HCT116 (cell line): ENCODE measurements around the gene PRMT7. TPM values are rescaled to one million over a fixed set of nuclear protein-coding genes. Genes with fewer than 3 reads are reported as not detected.

Experiments used
- ATAC-seq: fragments of 200-7000 bp; cut with Tn5 transposase; 2 replicates; pipeline ENCODE4 v1.9.1; 2020; ENCODE audit warnings: mild to moderate bottlenecking, moderate library complexity
- BruUV-seq: library from RNA; stranded (reverse); fragments of 400-500 nt; replicated peaks from 2 replicates; lab custom pipeline; 2021; lab: Mats Ljungman, UMichigan
- CTCF ChIA-PET: fragments of 300-600 bp; sonication (Branson Sonifier 250); formaldehyde crosslinking; loops from one replicate; lab custom pipeline; 2021; ENCODE audit warnings: antibody characterized with exemption; lab: Charles Lee
- POLR2A ChIA-PET: fragments of 300-600, 350-600 bp; sonication (Branson Sonifier 250); formaldehyde crosslinking; loops from one replicate; lab custom pipeline; 2021; ENCODE audit warnings: antibody characterized with exemption; lab: Charles Lee
- RAD21 ChIA-PET, 2 experiments: fragments of 300-600 bp; sonication (Branson Sonifier 250); formaldehyde crosslinking; loops; one replicate each; lab custom pipeline; 2023; ENCODE audit warnings: low total read pairs in 2 of 2; ENCODE audit not compliant: uncharacterized antibody in 2 of 2, unreplicated experiment in 2 of 2, low non-redundant PET in 1 of 2; lab: Charles Lee
- DNase-seq: peaks from one replicate; pipeline ENCODE4 v3.0.0-alpha.2; 2010; ENCODE audit warnings: low read depth, low spot score
- H2AFZ ChIP-seq: fragments of 200-600 bp; shearing (Covaris generic), sonication (generic); 2 replicates; pipeline ENCODE4 v1.6.1; 2017; ENCODE audit warnings: low read depth, mixed run types, mixed read lengths, antibody characterized with exemption, low read length; ENCODE audit not compliant: poor library complexity, severe bottlenecking
- H3K27ac ChIP-seq: 2 replicates; pipeline ENCODE4 v1.5.1; 2012; ENCODE audit warnings: low read depth, low read length
- H3K27me3 ChIP-seq: fragments of 200-600 bp; sonication (generic); 2 replicates; pipeline ENCODE4 v1.6.1; 2016; ENCODE audit warnings: mixed run types, low read length, mixed read lengths; ENCODE audit not compliant: insufficient read depth
- H3K36me3 ChIP-seq, 2 experiments: fragments of 200-500 bp in 1 of 2; fragments of 200-600 bp in 1 of 2; sonication (Bioruptor generic) in 1 of 2; sonication (generic) in 1 of 2; 2 replicates each; pipeline versions ENCODE4 v1.5.1 to v1.6.1; 2014 to 2016; ENCODE audit warnings: low read length in 2 of 2, inconsistent platforms in 1 of 2, mixed read lengths in 1 of 2, mixed run types in 1 of 2; ENCODE audit not compliant: insufficient read depth in 2 of 2, control insufficient read depth in 1 of 2
- H3K4me1 ChIP-seq, 2 experiments: fragments of 200-600 bp in 1 of 2; sonication (generic) in 1 of 2; 2 replicates each; pipeline versions ENCODE4 v1.5.1 to v1.6.1; 2012 to 2017; ENCODE audit warnings: low read length in 2 of 2, inconsistent platforms in 1 of 2, mild to moderate bottlenecking in 1 of 2, mixed read lengths in 1 of 2, mixed run types in 1 of 2, moderate library complexity in 1 of 2; ENCODE audit not compliant: insufficient read depth in 2 of 2, control insufficient read depth in 1 of 2
- H3K4me2 ChIP-seq: fragments of 200-600 bp; sonication (generic); 2 replicates; pipeline ENCODE4 v1.6.1; 2017; ENCODE audit warnings: mixed run types, low read length, mixed read lengths
- H3K4me3 ChIP-seq, 2 experiments: fragments of 200-600 bp in 1 of 2; sonication (generic) in 1 of 2; replicated peaks in 1 of 2; 2 replicates each; pipeline ENCODE4 v1.5.1; 2011 to 2016; ENCODE audit warnings: low read length in 2 of 2, control low read depth in 1 of 2, low read depth in 1 of 2, mild to moderate bottlenecking in 1 of 2, mixed read lengths in 1 of 2, mixed run types in 1 of 2
- H3K79me2 ChIP-seq: fragments of 200-600 bp; sonication (generic); 2 replicates; pipeline ENCODE4 v1.6.1; 2017; ENCODE audit warnings: mild to moderate bottlenecking, mixed run types, low read length, moderate library complexity, mixed read lengths; ENCODE audit not compliant: insufficient read depth
- H3K9ac ChIP-seq: fragments of 200-600 bp; sonication (generic); 2 replicates; pipeline ENCODE4 v1.6.1; 2016; ENCODE audit warnings: low read length, mixed read lengths
- H3K9me2 ChIP-seq: fragments of 200-600 bp; sonication (generic), shearing (Covaris generic); 2 replicates; pipeline ENCODE4 v1.6.1; 2017; ENCODE audit warnings: mixed run types, mild to moderate bottlenecking, moderate library complexity; ENCODE audit not compliant: insufficient read depth
- H3K9me3 ChIP-seq, 2 experiments: fragments of 200-500 bp in 1 of 2; fragments of 200-600 bp in 1 of 2; sonication (Bioruptor generic) in 1 of 2; sonication (generic) in 1 of 2; 2 replicates each; pipeline ENCODE4 v1.6.1; 2014 to 2017; ENCODE audit warnings: low read length in 2 of 2, mixed read lengths in 2 of 2, inconsistent platforms in 1 of 2, low read depth in 1 of 2, mild to moderate bottlenecking in 1 of 2, mixed run types in 1 of 2, moderate library complexity in 1 of 2; ENCODE audit not compliant: control insufficient read depth in 1 of 2, insufficient read depth in 1 of 2
- H4K20me1 ChIP-seq: fragments of 200-600 bp; sonication (generic), shearing (Covaris generic); 2 replicates; pipeline ENCODE4 v1.6.1; 2017; ENCODE audit warnings: mixed run types, mild to moderate bottlenecking, moderate library complexity; ENCODE audit not compliant: insufficient read depth
- CBX3 ChIP-seq: IDR thresholded peaks from 2 replicates; pipeline ENCODE4 v1.6.1; 2012; ENCODE audit warnings: low read depth
- CEBPB ChIP-seq: IDR thresholded peaks from 2 replicates; pipeline ENCODE4 v1.6.1; 2012; ENCODE audit warnings: low read depth
- CTCF ChIP-seq, 3 experiments: fragments of 200-600 bp in 1 of 3; sonication (generic) in 1 of 3; IDR thresholded peaks in 2 of 3; conservative IDR thresholded peaks in 1 of 3; 2 replicates each; pipeline ENCODE4 v1.5.1; 2012 to 2017; ENCODE audit warnings: low read depth in 2 of 3, low read length in 2 of 3, antibody characterized with exemption in 1 of 3, borderline replicate concordance in 1 of 3, control low read depth in 1 of 3, mild to moderate bottlenecking in 1 of 3, mixed read lengths in 1 of 3, mixed run types in 1 of 3, moderate library complexity in 1 of 3; ENCODE audit not compliant: insufficient read depth in 1 of 3
- ELF1 ChIP-seq: IDR thresholded peaks from 2 replicates; pipeline ENCODE4 v1.6.1; 2012; ENCODE audit warnings: low read depth, borderline replicate concordance
- EZH2phosphoT487 ChIP-seq: fragments of 200-600 bp; IDR thresholded peaks from 2 replicates; pipeline ENCODE4 v1.6.1; 2018; ENCODE audit warnings: antibody characterized with exemption, borderline replicate concordance
- FOSL1 ChIP-seq: IDR thresholded peaks from 2 replicates; pipeline ENCODE4 v1.6.1; 2012; ENCODE audit warnings: low read depth
- JUND ChIP-seq: IDR thresholded peaks from 2 replicates; pipeline ENCODE4 v1.6.1; 2012
- MAX ChIP-seq: IDR thresholded peaks from 2 replicates; pipeline ENCODE4 v1.6.1; 2012
- POLR2A ChIP-seq: IDR thresholded peaks from 2 replicates; pipeline ENCODE4 v1.7.0; 2011; ENCODE audit warnings: borderline replicate concordance; ENCODE audit not compliant: insufficient read depth, insufficient read length; ENCODE audit errors: extremely low read depth
- intact Hi-C: fragments of 100-400 bp; cut with micrococcal nuclease; formaldehyde crosslinking; loops from 2 replicates; pipeline ENCODE4 v1.10.0; 2022
- total RNA-seq: library from RNA; stranded (reverse); gene quantifications from one replicate; pipeline ENCODE4 v1.2.1, GENCODE V29; 2021; ENCODE audit not compliant: unreplicated experiment

The PRMT7 gene
- total RNA-seq, 1 experiment from 2014 or later: 34.4 TPM

DNA sequence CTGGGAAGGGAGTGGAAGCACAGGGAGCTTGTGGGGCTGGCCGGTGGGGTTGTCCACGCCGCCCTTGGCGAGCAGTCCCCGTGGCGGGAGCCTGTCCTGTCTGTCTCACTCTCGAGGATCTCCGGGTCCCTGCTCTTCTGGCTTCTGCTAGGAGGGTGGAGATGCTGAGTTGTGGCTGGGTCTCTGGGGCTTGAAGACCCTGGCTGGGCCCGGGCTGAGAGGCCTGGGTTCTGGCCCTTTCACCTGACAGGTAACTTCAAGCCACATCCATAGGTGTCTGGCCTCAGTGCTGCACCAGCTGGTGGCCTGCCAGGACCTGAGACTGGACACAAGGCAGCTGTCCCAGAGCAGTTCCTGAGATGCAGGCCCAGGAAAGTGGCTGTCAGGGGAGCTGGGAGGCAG is 46.7 kb downstream of the PRMT7 start (continued):
- TF ChIP-seq CBX3 (no peak), ELF1 (no peak)

DNA sequence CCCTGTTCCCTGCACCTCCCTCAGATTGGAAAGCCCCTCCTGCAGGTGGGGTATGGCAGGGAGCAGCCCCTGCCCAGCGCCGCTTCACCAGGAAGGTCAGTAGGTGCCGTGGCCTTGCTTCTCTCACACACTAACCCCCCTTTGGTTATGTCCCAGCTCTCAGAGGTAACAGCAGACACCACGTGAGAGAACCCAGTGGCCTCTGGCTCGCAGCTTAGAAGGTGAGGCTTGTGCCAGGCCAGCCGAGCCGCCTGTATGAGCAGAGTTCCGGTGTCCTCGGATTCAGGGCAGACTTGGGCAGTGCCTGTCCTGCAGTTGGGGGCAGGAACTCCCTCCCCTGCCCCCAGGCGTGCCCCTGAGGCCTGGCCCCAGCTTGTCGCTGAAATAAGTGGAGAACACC is 47.1 kb downstream of the PRMT7 start:
- Histone ChIP-seq H3K27me3 (no peaks in the 10 kb centered on the region), H3K9ac (no peak overlapping the region), H3K4me1 (no peaks in the 10 kb centered on the region), H3K27ac (no peak overlapping the region), H3K79me2 (no peaks in the 10 kb centered on the region), H3K4me2 (no peak overlapping the region)
- ChIA-PET CTCF (no interaction called here), RAD21 (no interaction called here), POLR2A (no interaction called here)
- no peak for TF ChIP-seq CTCF (IDR thresholded peaks at IDR 0.05 in 2 of 3, conservative IDR thresholded peaks at IDR 0.05 in 1 of 3; ENCODE audit: borderline replicate concordance in 1 of 3, insufficient read depth in 1 of 3, low read depth in 2 of 3, low read length in 2 of 3)
- TF ChIP-seq JUND: no peak
- TF ChIP-seq EZH2phosphoT487: no peak
- TF ChIP-seq FOSL1: no peak
- no peak for TF ChIP-seq CEBPB
- TF ChIP-seq MAX: no peak
- no peak for TF ChIP-seq POLR2A
- TF ChIP-seq, all 23 proteins: peak for 0
- Histone ChIP-seq H3K36me3 (peaks cover 0 to 11% of the 10 kb centered on the region in 2 experiments; a peak in 3 of 4 replicates), H3K4me3 (no peak overlapping the region), H4K20me1 (no peaks in the 10 kb centered on the region), H2AFZ (no peak overlapping the region), H3K9me3 (no peaks in the 10 kb centered on the region), H3K9me2 (no peaks in the 10 kb centered on the region)
- no TSS peak for BruUV-seq
- intact Hi-C loops: no loop called here
- DNase-seq (no peak), ATAC-seq (no peak)
